H1 (cell line): ENCODE data around the gene UTP20. TPM values are rescaled to one million over a fixed set of nuclear protein-coding genes. Genes with fewer than 3 reads are reported as not detected.

Experiments used
- CTCF ChIA-PET: fragments of 300-600 bp; sonication (Branson Sonifier 250); formaldehyde crosslinking; loops from one replicate; lab custom pipeline; 2021; ENCODE audit not compliant: partially characterized antibody; lab: Charles Lee
- POLR2A ChIA-PET: fragments of 300-600 bp; sonication (Branson Sonifier 250); formaldehyde crosslinking; loops from one replicate; lab custom pipeline; 2021; ENCODE audit warnings: inconsistent platforms; ENCODE audit not compliant: partially characterized antibody; lab: Charles Lee
- DNase-seq, 2 experiments: peaks; one replicate each; pipeline versions ENCODE4 v3.0.0 to v3.0.0-alpha.2; 2010 to 2022; ENCODE audit warnings: low spot score in 2 of 2, low read depth in 1 of 2, mixed read lengths in 1 of 2
- FAIRE-seq: peaks from 2 replicates; lab custom pipeline; 2011; peaks lifted over from hg19 to GRCh38; lab: Jason Lieb, UNC
- H2AFZ ChIP-seq: 2 replicates; pipeline ENCODE4 v1.8.1; 2012; ENCODE audit warnings: low read length, inconsistent platforms
- H2AK5ac ChIP-seq: 2 replicates; pipeline ENCODE4 v1.6.1; 2013; ENCODE audit warnings: low read depth, low read length
- H2BK120ac ChIP-seq: replicated peaks from 2 replicates; pipeline ENCODE3; 2013; ENCODE audit warnings: low read depth, low read length, inconsistent platforms
- H2BK12ac ChIP-seq: 2 replicates; pipeline ENCODE4 v1.6.1; 2013; ENCODE audit warnings: low read depth, low read length
- H2BK15ac ChIP-seq: 2 replicates; pipeline ENCODE4 v1.6.1; 2013; ENCODE audit warnings: low read length
- H2BK20ac ChIP-seq: 2 replicates; pipeline ENCODE4 v1.6.1; 2013; ENCODE audit warnings: low read length
- H2BK5ac ChIP-seq: 2 replicates; pipeline ENCODE4 v1.6.1; 2013; ENCODE audit warnings: low read depth, low read length
- H3K14ac ChIP-seq: 2 replicates; pipeline ENCODE4 v1.6.1; 2013; ENCODE audit warnings: inconsistent platforms; ENCODE audit not compliant: insufficient read length
- H3K18ac ChIP-seq: 2 replicates; pipeline ENCODE4 v1.6.1; 2013; ENCODE audit warnings: low read length; ENCODE audit errors: extremely low read depth
- H3K23ac ChIP-seq: 2 replicates; pipeline ENCODE4 v1.6.1; 2013; ENCODE audit warnings: inconsistent platforms; ENCODE audit not compliant: insufficient read length
- H3K23me2 ChIP-seq: 2 replicates; pipeline ENCODE4 v1.6.1; 2013; ENCODE audit warnings: low read depth, low read length
- H3K27ac ChIP-seq: 2 replicates; pipeline ENCODE4 v1.6.1; 2011; ENCODE audit warnings: low read depth, low read length, inconsistent platforms
- H3K27me3 ChIP-seq, 4 experiments: replicated peaks in 1 of 4; 1 replicate in 1 of 4; 2 replicates in 3 of 4; pipeline versions ENCODE4 v1.6.1 to v1.8.1; 2011 to 2013; ENCODE audit warnings: low read length in 3 of 4, mild to moderate bottlenecking in 3 of 4, inconsistent platforms in 2 of 4, mixed read lengths in 2 of 4, moderate library complexity in 1 of 4; ENCODE audit not compliant: control insufficient read depth in 3 of 4, insufficient read depth in 3 of 4; ENCODE audit errors: extremely low read depth in 1 of 4
- H3K36me3 ChIP-seq, 4 experiments: 2 replicates each; pipeline versions ENCODE4 v1.6.1 to v1.8.1; 2011 to 2013; ENCODE audit warnings: mild to moderate bottlenecking in 4 of 4, low read length in 3 of 4, moderate library complexity in 2 of 4, control low read depth in 1 of 4, inconsistent platforms in 1 of 4; ENCODE audit not compliant: insufficient read depth in 4 of 4, control insufficient read depth in 2 of 4
- H3K4ac ChIP-seq: replicated peaks from 2 replicates; pipeline ENCODE3; 2013; ENCODE audit warnings: low read length, low read depth, mixed read lengths, inconsistent platforms; ENCODE audit not compliant: insufficient read length
- H3K4me1 ChIP-seq, 4 experiments: replicated peaks in 1 of 4; 1 replicate in 1 of 4; 2 replicates in 3 of 4; pipeline versions ENCODE4 v1.6.1 to v1.8.1; 2011 to 2013; ENCODE audit warnings: low read length in 3 of 4, inconsistent platforms in 2 of 4, mixed read lengths in 1 of 4; ENCODE audit not compliant: insufficient read depth in 4 of 4, control insufficient read depth in 3 of 4
- H3K4me2 ChIP-seq, 2 experiments: 2 replicates each; pipeline versions ENCODE4 v1.6.1 to v1.8.1; 2011 to 2013; ENCODE audit warnings: low read depth in 2 of 2, low read length in 2 of 2, control low read depth in 1 of 2, inconsistent platforms in 1 of 2, mild to moderate bottlenecking in 1 of 2; ENCODE audit not compliant: insufficient read depth in 1 of 2
- H3K4me3 ChIP-seq, 4 experiments: fragments of 200-600, 300-600 bp in 1 of 4; sonication (generic), shearing (Covaris generic), sonication (Bioruptor Twin) in 1 of 4; 2 replicates each; pipeline versions ENCODE4 v1.5.1 to v1.8.1; 2011 to 2016; ENCODE audit warnings: low read length in 4 of 4, low read depth in 3 of 4, control low read depth in 2 of 4, inconsistent platforms in 2 of 4, mild to moderate bottlenecking in 2 of 4, mixed read lengths in 1 of 4, moderate library complexity in 1 of 4; ENCODE audit not compliant: insufficient read depth in 2 of 4; ENCODE audit errors: extremely low read depth in 1 of 4
- H3K56ac ChIP-seq: replicated peaks from 2 replicates; pipeline ENCODE3; 2013; ENCODE audit warnings: low read depth, mild to moderate bottlenecking, mixed read lengths, low read length, inconsistent platforms; ENCODE audit not compliant: insufficient read length
- H3K79me1 ChIP-seq: 2 replicates; pipeline ENCODE4 v1.6.1; 2013; ENCODE audit warnings: low read depth, low read length, control low read depth
- H3K79me2 ChIP-seq, 2 experiments: 2 replicates each; pipeline versions ENCODE4 v1.6.1 to v1.8.1; 2012 to 2013; ENCODE audit warnings: low read length in 2 of 2, mild to moderate bottlenecking in 2 of 2, inconsistent platforms in 1 of 2; ENCODE audit not compliant: insufficient read depth in 2 of 2, control insufficient read depth in 1 of 2
- H3K9ac ChIP-seq, 4 experiments: replicated peaks in 1 of 4; 1 replicate in 1 of 4; 2 replicates in 3 of 4; pipeline versions ENCODE4 v1.6.1 to v1.8.1; 2011 to 2013; ENCODE audit warnings: low read depth in 3 of 4, low read length in 3 of 4, control low read depth in 2 of 4, mild to moderate bottlenecking in 2 of 4, moderate library complexity in 2 of 4, inconsistent platforms in 1 of 4; ENCODE audit errors: extremely low read depth in 1 of 4
- H3K9me3 ChIP-seq, 2 experiments: 2 replicates each; pipeline versions ENCODE4 v1.6.1 to v1.8.1; 2012 to 2013; ENCODE audit warnings: mild to moderate bottlenecking in 2 of 2, moderate library complexity in 2 of 2, control low read depth in 1 of 2, inconsistent platforms in 1 of 2, low read depth in 1 of 2, low read length in 1 of 2, mixed read lengths in 1 of 2; ENCODE audit not compliant: insufficient read depth in 2 of 2
- H4K20me1 ChIP-seq, 2 experiments: replicated peaks in 1 of 2; 2 replicates each; pipeline versions ENCODE3 to v1.8.1; 2011 to 2013; ENCODE audit warnings: inconsistent platforms in 2 of 2, low read length in 2 of 2, mild to moderate bottlenecking in 1 of 2; ENCODE audit not compliant: insufficient read depth in 2 of 2, control insufficient read depth in 1 of 2
- H4K5ac ChIP-seq: 2 replicates; pipeline ENCODE4 v1.6.1; 2013; ENCODE audit warnings: low read length, low read depth, mixed read lengths, inconsistent platforms; ENCODE audit not compliant: insufficient read length
- H4K8ac ChIP-seq: 2 replicates; pipeline ENCODE4 v1.8.0; 2013; ENCODE audit warnings: mild to moderate bottlenecking, moderate library complexity, low read length, inconsistent platforms; ENCODE audit not compliant: insufficient read depth; ENCODE audit errors: extremely low read depth
- H4K91ac ChIP-seq: replicated peaks from 2 replicates; pipeline ENCODE3; 2013; ENCODE audit warnings: low read length, mixed read lengths, inconsistent platforms; ENCODE audit not compliant: insufficient read length
- CHD2 ChIP-seq: IDR thresholded peaks from 2 replicates; pipeline ENCODE4 v1.6.1; 2012; ENCODE audit warnings: low read length, improper control_type of control experiment
- WGBS, 2 experiments: shearing (Covaris generic) in 1 of 2; methylation state at CpG; one replicate each; pipeline versions ENCODE4 v1.1.6 to v1.1.7; 2013 to 2015; ENCODE audit warnings: low lambda C conversion rate in 2 of 2, mixed read lengths in 2 of 2, inconsistent platforms in 1 of 2, low coverage in 1 of 2, missing lambda C conversion rate in 1 of 2; ENCODE audit not compliant: insufficient replicate concordance in 2 of 2, insufficient coverage in 1 of 2, insufficient read length in 1 of 2; ENCODE audit errors: extremely low coverage in 1 of 2, missing lambda C conversion rate in 1 of 2; 5-methylcytosine and 5-hydroxymethylcytosine counted together
- polyA plus RNA-seq, 7 experiments: library from polyadenylated mRNA; depleted of rRNA in 3 of 7; stranded (reverse) in 5 of 7; unstranded in 2 of 7; fragments of >200 nt in 5 of 7; fragments of 200-250 nt in 2 of 7; gene quantifications; 1 replicate in 5 of 7; 2 replicates in 1 of 7; 4 replicates in 1 of 7; pipeline versions ENCODE4 v1.2.1 to v1.2.3, GENCODE V29; 2011 to 2013; ENCODE audit warnings: missing spikeins in 2 of 7, mixed read lengths in 2 of 7
- total RNA-seq: library from RNA; stranded (reverse); fragmentation: NEBNext Ultra II Directional; extraction: Animal tissue kit (Norgen Biotek cat#: 25700); gene quantifications from 2 replicates; pipeline ENCODE4 v1.2.1, GENCODE V29; 2021

UTP20 gene
- total and polyA plus RNA-seq, 2 of the 8 experiments (the other 6 are each of a cell fraction or from before 2014, with no cell fraction given): 8.5 to 48.4 TPM

GRCh38 chr12:101356794-101357193 lies 76.9 kb downstream of the UTP20 start:
- Histone ChIP-seq H3K9ac (no peak overlapping the region), H3K23me2 (no peaks in the 10 kb centered on the region), H2BK5ac (no peak overlapping the region), H3K18ac (no peak overlapping the region), H2AFZ (no peak overlapping the region), H2BK12ac (no peak overlapping the region), H2BK120ac (no peak overlapping the region), H3K4me2 (no peak overlapping the region), H4K91ac (no peak overlapping the region), H3K4ac (no peak overlapping the region), H3K9me3 (no peaks in the 10 kb centered on the region), H3K36me3 (peaks cover 2 to 63% (median 36%) of the 10 kb centered on the region in 4 experiments; a peak in 6 of 8 replicates), H3K4me3 (no peak overlapping the region), H3K23ac (no peak overlapping the region), H3K27ac (no peak overlapping the region), H3K79me2 (no peaks in the 10 kb centered on the region), H2BK15ac (no peak overlapping the region), H3K27me3 (no peaks in the 10 kb centered on the region), H2BK20ac (no peak overlapping the region), H3K14ac (no peak overlapping the region), H3K4me1 (no peaks in the 10 kb centered on the region), H3K56ac (no peak overlapping the region), H4K20me1 (peaks cover 0 to 1% of the 10 kb centered on the region in 2 experiments), H4K5ac (no peak overlapping the region), H3K79me1 (no peaks in the 10 kb centered on the region), H2AK5ac (no peak overlapping the region), H4K8ac (no peak overlapping the region)
- ChIA-PET CTCF (no interaction called here), POLR2A (no interaction called here)
- FAIRE-seq: no peak
- no peak for DNase-seq
- WGBS, 2 experiments: 92% methylated on average over 5 of the region's 5 CpGs; no CpG with 5 or more reads in 1 of the 2 experiments
- no peak for TF ChIP-seq CHD2
